Measurements from ENCODE around the gene PTBP1.
A peak's percentile ranks its signal among the peaks of the same experiment; 100 is the strongest.

PTBP1 gene

DNA sequence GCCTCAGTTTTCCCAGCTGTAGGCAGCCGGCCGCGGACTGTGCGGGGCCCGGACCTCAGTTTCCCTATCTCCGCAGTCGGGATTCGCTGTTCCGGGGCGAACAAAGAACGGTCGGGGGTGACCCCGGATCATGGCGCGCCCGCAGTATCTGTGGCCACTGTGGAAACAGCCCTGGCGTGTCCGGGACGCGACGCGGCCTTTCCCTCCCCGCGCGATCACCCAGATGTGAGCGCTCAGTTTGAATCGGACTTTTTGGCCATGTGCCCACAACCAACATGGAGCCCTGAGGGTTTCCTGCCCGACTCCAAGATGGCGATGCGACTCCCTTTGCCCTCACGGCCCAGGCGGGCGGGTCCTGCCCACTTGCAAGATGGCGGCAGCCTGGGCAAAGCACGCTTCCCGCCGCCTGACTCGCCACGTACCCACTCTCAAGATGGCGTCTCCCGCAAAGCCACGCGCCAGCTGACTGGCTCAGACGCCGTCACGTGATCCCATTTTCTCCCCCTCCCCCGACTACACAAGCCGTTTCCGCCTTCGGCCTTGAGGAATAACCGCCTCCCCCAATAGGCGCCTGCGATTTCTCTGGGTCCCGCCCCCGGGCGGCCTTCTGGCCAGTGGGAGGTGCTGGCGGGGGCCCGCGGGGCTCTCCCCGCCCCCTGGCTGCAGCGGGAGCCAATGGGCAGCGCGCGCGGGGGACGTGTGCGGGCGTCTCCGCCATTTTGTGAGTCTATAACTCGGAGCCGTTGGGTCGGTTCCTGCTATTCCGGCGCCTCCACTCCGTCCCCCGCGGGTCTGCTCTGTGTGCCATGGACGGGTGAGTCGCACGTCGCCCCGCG lies at the start of gene PTBP1:
Gene PTBP1 (plus strand): TSS at position 761 of the 836 bp plus-strand sequence. CDS start 46 bp downstream, at position 807.
- peak; percentile 100 for DNase-seq (ENCODE audit: low spot score)

DNA sequence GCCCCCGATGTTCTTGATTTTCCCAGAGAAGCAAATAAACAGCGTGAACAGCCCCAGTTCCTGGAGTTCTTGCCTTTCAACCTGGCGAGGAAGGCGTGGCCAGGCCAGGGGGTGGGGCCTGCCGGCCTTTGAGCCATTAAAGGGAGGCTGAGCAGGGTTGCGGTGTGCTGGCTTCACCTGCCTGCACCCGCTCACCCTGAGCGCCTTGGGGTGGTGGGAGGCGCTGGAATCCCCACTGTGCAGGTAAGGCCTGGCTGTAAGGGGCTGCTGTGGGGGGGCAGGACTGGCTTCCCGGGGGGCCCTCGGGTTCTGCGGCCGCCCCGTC lies 49.0 kb upstream of the PTBP1 start:
- DNase-seq (ENCODE audit: low spot score), result no peak

DNA sequence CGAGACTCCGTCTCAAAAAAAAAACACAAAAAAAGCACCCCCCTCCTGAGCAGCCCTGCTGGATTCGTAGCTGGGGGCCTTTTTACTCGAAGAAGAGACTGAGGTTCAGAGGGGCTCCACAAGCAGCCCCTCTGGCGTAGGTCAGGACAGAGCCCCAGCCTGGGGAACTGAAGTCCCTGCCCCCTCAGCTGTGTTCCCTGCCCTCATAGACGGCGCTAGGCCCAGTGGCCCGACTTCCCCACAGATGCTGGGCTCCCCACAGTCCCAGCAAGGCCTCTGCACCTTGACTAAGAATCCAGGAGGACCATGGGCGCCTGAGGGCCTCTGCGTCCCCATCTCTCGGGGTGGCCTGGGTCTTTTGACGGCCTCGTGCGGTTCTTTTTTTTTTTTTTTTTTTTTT lies 47.4 kb upstream of the PTBP1 start:
- no peak for DNase-seq (ENCODE audit: low spot score)

DNA sequence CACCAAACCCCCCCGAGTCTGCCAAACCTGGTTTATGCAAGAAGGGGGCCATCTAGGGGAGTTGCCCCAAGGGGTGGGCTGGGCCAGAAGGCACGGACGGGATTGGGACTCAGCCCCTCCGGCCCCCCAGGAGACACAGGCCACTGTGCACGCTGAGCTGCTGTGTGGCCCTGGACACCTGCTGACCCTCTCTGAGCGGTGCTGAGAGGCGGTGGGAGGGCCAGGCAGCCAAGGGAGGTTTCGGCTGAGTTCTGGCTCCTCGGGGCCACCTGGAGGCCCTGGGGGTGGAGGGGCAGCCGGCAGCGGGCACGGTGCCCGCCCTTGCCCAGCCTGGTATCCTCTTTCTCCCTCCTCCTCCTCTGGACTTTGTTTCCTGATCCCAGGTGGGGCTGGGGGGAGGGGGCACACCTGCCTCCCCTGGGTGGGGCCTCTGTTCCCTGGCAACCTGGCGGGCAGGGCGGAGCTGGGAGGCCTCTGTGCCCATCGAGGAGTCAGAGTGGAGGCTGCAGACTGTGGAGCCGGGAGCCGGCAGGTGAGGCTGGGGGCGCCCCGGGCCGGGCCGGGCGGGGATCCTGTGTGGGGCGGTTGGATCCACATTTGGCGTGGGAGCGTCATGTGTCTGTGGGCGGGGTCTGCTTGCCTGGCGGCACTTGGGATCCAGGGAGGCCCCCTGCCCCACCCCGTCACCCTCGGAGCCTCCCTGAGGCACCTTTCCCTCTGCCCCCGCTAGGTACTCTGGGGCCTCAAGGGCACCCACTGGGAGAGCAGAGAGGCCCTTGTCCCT lies 46.4 kb upstream of the PTBP1 start, which contains the start of gene MISP:
Gene MISP (plus strand): TSS at position 473 of the 784 bp plus-strand sequence. CDS start 5,835 bp downstream, outside the sequence.
- DNase-seq (ENCODE audit: low spot score), result no peak

DNA sequence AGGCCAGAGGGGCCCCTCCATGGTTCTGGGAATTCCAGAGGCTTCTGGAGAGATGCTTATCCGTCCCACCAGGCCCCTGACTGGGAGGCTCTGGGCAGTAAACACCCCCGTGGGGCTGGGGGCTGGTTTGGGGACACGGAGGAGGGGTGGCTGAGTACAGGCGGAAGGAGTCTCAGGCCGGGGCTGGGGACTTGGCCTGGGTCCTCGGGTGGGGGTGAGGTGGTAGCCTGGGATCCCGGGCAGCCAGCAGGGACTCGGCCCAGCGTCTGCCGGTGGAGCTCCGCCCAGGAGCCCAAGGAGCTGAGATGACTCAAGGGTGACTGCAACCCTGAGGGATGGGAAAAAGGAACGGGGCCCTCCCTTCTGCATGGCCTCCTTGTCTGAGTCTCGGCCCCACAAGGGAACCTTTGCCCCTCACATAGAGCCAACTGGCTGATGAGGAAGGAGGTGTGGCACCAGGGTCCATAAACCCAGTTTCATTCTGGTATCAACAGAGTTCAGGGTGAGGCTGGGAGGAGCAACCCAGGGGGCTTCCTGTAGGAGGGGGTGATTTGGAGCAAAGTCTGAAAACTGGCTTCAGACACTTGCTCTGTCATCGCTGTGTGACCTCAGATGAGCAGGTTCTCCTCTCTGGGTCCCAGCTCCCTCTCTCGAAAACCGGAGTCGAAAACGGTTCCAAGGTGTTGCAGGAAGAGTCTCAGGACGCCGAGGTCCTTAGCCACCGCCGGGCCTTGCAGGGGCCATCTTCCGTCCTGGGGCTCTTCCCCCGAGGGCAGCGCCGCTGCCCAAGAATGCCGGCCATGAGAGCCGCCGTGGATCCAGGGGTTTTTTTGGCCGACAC lies 45.5 kb upstream of the PTBP1 start:
- DNase-seq (ENCODE audit: low spot score), result no peak

DNA sequence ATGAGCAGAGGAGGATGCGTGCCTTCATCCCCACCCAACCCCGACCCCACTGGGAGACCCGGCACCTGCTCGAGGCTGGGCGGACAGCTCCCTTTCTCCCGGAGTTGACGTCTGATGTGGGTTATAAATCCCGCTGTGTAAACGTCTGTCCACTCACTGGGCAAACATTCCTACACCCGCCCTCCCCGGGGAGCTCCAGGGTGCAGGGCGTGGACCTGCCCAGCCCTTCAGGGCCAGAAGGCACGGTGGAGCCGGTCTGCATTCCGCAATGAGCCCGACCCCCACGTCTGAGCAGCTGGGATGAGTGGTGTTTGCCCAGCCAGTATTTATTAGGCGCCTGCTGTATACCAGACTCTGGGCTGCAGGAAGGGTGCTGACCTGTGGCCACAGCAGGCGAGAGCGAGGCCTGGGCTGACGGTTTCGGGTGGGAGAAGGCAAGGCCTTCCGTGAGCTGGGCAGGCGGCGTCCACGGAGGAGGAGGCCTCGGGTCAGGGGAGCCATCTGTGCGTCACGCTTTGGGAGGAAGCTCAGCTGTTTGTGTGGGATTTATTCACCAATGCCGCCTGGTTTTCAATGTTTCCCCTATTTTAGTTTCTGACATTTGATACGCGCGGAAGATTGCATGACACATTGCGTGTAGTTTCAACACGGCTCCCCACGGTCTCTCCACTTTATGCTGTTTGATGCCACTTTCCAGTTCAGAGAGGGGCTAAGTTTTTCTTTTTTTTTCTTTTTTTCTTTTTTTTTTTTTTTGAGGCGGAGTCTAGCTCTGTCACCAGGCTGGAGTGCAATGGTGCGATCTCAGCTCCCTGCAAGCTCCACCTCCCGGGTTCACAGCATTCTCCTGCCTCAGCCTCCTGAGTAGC lies 44.4 kb upstream of the PTBP1 start:
- no peak for DNase-seq (ENCODE audit: low spot score)

DNA sequence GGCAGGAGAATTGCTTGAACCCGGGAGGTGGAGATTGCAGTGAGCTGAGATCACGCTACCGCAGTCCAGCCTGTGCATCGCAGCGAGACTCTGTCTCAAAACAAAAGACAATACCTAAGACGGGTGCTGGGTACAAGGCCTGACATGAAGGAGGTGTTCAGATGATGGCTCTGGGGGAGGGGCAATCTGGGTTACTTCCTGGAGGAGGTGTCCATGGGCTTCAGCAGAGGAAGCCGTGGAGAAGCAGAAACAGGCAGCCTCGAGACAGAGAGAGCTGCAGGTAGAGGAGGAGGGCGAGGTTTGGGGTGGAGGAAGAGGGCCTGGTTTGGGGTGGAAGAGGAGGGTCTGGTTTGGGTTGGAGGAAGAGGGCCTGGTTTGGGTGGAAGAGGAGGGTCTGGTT lies 42.7 kb upstream of the PTBP1 start:
- no peak for DNase-seq (ENCODE audit: low spot score)

DNA sequence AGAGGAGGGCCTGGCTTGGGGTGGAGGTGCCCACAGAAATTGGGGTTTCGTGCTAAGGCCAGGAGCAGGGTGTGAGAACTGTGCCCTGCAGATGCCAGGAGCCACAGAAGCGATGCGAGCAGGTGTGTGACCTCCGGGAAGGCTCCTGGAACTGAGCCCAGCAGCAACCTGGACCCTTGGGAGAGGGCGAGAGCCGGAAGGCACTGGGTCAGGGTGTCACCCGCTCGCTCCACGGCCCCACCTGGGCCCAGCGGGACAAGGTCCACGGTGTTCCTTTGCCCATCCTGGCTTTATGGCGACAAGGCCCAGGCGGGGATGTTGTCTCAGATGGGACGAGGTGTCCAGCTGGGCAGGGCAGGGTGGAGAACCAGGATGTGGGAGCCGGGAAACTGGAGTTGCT lies 42.2 kb upstream of the PTBP1 start:
- no peak for DNase-seq (ENCODE audit: low spot score)

DNA sequence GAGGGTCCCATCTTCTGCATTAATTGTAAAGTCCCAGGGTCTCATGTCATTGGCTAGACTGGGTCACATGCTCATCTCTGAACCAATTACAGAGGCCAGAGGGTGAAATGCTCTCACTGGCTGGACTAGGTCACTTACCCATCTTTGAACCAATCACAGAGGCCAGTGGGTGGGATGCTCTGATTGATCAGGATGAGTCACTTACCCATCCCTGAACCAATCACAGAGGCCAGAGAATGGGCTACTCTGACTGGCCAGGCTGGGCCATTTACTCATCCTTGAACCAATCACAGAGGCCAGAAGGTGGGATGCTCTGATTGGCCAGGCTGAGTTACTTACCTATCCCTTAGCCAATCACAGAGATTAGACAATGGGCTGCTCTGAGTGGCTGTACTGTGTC lies 41.0 kb upstream of the PTBP1 start:
- DNase-seq (ENCODE audit: low spot score), result no peak

DNA sequence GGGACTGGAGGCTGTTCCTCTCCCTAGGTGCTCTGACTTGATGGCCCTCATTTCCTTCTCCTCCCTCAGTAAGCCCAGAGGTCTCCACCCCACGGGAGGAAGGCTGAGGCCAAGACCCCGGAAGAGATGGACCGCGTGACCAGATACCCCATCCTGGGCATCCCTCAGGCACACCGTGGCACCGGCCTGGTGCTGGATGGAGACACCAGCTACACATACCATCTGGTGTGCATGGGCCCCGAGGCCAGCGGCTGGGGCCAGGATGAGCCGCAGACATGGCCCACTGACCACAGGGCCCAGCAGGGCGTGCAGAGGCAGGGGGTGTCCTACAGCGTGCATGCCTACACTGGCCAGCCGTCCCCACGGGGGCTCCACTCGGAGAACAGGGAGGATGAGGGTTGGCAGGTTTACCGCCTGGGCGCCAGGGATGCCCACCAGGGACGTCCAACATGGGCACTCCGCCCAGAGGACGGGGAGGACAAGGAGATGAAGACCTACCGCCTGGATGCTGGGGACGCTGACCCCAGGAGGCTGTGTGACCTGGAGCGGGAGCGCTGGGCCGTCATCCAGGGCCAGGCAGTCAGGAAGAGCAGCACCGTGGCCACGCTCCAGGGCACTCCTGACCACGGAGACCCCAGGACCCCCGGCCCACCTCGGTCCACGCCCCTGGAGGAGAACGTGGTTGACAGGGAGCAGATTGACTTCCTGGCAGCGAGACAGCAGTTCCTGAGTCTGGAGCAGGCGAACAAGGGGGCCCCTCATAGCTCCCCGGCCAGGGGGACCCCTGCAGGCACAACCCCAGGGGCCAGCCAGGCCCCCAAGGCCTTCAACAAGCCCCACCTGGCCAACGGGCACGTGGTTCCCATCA lies 40.2 kb upstream of the PTBP1 start:
- no peak for DNase-seq (ENCODE audit: low spot score)

DNA sequence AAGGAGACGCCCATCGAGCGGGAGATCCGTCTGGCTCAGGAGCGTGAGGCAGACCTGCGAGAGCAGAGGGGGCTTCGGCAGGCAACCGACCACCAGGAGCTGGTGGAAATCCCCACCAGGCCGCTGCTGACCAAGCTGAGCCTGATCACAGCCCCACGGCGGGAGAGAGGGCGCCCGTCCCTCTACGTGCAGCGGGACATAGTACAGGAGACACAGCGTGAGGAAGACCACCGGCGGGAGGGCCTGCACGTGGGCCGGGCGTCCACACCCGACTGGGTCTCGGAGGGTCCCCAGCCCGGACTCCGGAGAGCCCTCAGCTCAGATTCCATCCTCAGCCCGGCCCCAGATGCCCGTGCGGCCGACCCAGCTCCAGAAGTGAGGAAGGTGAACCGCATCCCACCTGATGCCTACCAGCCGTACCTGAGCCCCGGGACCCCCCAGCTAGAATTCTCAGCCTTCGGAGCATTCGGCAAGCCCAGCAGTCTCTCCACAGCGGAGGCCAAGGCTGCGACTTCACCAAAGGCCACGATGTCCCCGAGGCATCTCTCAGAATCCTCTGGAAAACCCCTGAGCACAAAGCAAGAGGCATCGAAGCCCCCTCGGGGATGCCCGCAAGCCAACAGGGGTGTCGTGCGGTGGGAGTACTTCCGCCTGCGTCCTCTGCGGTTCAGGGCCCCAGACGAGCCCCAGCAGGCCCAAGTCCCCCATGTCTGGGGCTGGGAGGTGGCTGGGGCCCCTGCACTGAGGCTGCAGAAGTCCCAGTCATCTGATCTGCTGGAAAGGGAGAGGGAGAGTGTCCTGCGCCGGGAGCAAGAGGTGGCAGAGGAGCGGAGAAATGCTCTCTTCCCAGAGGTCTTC lies 39.2 kb upstream of the PTBP1 start:
- no peak for DNase-seq (ENCODE audit: low spot score)

DNA sequence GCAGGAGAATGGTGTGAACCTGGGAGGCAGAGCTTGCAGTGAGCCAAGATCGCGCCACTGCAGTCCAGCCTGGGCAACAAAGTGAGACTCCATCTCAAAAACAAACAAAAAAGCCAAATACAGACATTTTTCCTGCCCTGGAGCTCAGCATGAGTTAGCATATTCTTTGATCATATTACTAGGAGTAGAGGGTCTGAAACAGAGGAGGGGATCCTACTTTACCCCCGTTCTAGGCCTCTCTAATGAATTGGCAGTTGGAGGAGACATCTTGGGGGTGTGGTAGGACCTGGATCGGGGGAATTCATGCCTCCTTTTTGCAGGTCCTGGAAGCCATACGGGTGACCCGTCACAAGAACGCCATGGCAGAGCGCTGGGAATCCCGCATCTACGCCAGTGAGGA lies 34.1 kb upstream of the PTBP1 start:
- no peak for DNase-seq (ENCODE audit: low spot score)

DNA sequence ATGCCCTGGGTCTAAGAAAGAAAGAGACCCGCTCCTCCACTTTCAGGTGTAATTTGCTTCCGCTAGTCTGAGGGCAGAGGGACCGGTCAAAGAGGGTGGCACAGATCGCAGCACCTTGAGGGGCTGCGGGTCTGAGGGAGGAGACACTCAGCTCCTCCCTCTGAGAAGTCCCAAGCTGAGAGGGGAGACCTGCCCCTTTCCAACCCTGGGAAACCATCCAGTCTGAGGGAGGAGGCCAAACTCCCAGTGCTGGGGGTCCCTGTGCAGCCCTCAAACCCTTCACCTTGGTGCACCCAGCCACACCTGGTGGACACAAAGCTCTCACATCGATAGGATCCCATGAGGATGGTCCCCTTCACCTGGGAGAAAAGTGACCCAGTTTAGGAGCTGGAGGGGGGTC lies 33.4 kb upstream of the PTBP1 start:
- no peak for DNase-seq (ENCODE audit: low spot score)

DNA sequence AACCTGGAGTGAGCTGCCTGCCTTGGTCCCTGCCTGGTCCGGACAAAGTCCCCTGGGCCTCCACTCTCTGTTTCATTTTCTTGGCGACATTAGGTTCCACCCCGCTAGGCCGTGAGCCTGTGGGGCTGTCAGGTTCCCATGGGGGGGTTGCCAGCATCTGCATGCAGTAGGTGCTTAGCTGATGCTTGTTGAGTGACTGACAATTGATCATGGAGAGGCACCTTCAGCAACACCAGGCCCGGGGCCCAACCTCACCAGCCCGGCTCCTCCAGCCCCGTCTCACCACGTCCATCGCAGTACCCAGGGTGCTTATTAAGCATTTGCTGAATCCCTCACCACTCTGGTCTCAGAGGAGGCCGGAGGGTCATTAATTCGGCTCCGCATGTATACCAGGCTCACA lies 33.0 kb upstream of the PTBP1 start:
- DNase-seq (ENCODE audit: low spot score), result no peak

DNA sequence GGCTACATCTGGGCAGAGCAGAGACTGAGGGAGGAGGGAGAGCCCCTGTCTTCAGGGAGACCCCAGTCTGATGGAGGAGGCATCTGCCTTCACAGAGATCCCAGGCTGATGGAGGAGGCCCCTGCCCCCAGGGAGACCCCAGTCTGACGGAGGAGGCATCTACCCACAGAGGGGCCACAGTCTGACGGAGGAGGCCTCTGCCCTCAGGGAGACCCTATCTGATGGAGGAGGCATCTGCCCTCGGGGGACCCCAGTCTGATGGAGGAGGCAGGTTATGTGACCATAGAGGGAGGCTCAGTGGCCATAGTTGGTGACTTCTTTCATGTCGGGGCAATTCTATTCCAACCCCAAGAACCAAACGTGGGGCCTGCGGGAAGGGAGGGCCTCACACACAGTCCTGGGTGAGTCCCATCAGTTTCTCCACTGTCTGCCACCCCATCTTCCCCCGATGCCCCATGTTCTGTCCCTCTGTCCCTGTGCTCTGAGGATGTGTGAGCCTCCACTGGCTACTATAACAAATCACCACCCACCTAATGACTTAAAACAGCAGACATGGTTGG lies 32.0 kb upstream of the PTBP1 start:
- no peak for DNase-seq (ENCODE audit: low spot score)

DNA sequence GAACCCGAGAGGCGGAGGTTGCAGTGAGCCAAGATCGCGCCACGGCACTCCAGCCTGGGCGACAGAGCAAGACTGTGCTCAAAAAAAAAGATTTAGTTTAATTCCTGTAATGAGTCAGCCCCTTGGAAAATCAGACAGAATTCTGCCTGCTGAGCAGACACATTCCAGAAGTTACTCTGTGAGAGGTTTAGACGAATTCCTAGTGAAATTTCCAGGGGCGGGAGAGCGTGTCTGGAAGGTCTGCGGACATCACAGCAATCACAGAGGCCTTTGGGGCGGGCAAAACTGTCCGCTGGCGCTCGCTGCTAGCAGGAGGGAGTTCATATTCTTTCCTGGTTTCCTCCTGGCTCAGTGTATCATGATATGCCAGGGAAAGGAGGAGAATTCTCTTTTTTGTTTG lies 28.8 kb upstream of the PTBP1 start:
- DNase-seq (ENCODE audit: low spot score), result no peak

DNA sequence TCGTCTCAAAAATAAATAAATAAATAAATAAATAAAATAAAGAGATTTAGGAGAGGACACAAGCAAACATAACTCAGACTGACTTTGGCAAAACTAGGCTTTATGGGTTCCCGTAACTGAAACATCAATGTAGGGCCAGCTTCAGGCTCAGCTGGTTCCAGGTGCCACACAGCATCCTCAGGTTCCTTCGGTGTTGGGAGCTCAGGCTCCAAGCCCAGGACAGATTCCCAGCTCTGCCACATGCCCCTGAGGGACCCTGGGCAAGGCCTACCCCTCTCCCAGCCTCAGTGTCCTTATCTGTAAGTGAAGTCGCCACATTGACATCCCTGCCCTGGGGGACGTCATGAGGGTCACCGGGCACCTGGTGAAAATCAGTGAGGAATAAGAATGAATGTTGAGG lies 27.6 kb upstream of the PTBP1 start:
- no peak for DNase-seq (ENCODE audit: low spot score)

DNA sequence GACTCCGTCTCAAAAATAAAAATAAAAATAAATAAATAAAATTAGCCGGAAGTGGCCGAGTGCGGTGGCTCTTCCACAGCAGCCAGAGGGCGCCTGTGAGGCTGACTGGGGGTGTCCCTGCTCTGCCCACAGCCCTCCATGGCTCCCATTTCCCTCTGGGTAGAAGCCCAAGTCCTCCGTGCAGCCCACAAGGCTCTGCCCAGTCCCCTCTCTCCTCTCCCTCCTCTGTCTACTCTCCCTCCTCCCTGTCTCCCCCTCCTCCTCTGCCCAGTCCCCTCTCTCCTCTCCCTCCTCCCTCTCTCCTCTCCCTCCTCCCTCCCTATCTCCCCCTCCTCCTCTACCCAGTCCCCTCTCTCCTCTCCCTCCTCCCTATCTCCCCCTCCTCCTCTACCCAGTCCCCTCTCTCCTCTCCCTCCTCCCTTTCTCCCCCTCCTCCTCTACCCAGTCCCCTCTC lies 25.9 kb upstream of the PTBP1 start:
- no peak for DNase-seq (ENCODE audit: low spot score)

DNA sequence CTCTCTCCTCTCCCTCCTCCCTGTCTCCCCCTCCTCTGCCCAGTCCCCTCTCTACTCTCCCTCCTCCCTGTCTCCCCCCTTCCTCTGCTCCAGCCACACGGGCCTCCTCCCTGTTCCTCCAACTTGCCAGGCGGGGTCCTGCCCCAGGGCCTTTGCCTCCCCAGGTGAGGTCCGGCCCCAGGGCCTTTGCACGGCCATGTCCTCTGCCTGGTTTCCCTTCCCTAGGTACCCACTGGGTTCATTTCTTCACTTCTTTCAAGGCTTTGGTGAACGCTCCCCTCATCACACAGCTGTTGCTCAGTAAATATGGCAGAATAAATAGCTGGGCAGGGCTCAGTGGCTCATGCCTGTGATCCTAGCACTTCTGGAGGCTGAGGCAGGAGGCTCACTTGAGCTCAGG lies 25.2 kb upstream of the PTBP1 start:
- DNase-seq (ENCODE audit: low spot score), result no peak
